Fibroblast of lung (primary cell): Measurements from ENCODE around the gene TMEM235.

ENCODE experiments used
- EZH2 ChIP-seq: IDR thresholded peaks from 2 replicates; pipeline ENCODE4 v1.5.1; 2012; ENCODE audit warnings: low read length, control low read depth, mild to moderate bottlenecking; ENCODE audit errors: missing control alignments
- TF ChIP-seq, protein P1 (sequence below), 2 donors: IDR thresholded peaks in 1 of 2; conservative IDR thresholded peaks in 1 of 2; 1 replicate in 1 of 2; 2 replicates in 1 of 2; pipeline ENCODE4 v1.5.1; 2011 to 2012; ENCODE audit warnings: low read length in 2 of 2, control low read depth in 1 of 2, inconsistent platforms in 1 of 2, low read depth in 1 of 2, mild to moderate bottlenecking in 1 of 2

DNA sequence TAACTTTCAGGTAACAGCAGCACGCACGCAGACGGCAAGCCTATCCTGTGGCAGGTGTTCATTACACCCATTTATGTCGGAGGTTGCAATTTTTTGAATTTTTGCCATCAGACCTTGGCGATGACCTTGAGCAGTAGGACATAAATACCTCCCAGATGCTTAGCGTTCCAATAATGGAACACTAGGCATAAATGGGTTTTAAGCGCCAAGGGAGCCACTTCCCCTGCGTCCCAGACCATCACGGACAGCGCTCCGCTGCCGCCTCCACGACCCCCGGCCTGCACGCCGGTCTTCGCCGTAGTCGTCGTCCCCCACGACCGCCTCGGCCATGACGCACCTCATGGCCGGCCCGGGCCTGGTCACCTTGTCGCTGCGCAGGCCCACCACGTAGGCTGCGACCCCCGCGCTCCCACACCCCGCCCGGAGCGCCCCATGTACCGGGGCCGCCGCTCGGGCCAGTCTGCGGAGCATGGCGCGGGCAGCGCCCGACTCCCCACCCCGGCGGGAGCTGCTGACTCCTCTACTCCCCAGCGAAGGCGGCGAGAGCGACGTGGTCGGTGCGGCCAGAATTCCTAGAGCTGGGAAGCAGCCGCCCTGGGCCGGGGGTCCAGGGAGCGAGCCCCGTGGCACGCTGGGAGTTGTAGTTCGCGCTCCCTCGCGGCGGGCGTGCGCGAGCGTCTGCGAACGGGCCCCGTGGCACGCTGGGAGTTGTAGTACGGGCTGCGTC, 22.7 kb downstream of the TMEM235 start:
- TF ChIP-seq, protein P1, sequence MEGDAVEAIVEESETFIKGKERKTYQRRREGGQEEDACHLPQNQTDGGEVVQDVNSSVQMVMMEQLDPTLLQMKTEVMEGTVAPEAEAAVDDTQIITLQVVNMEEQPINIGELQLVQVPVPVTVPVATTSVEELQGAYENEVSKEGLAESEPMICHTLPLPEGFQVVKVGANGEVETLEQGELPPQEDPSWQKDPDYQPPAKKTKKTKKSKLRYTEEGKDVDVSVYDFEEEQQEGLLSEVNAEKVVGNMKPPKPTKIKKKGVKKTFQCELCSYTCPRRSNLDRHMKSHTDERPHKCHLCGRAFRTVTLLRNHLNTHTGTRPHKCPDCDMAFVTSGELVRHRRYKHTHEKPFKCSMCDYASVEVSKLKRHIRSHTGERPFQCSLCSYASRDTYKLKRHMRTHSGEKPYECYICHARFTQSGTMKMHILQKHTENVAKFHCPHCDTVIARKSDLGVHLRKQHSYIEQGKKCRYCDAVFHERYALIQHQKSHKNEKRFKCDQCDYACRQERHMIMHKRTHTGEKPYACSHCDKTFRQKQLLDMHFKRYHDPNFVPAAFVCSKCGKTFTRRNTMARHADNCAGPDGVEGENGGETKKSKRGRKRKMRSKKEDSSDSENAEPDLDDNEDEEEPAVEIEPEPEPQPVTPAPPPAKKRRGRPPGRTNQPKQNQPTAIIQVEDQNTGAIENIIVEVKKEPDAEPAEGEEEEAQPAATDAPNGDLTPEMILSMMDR (conservative IDR thresholded peaks at IDR 0.05 in 1 of 2, IDR thresholded peaks at IDR 0.05 in 1 of 2; ENCODE audit: low read depth in 1 of 2, low read length in 2 of 2), result no peak
- TF ChIP-seq EZH2, result no peak
